ENCODE results near the gene TSPO2. TPM values are rescaled to one million over a fixed set of nuclear protein-coding genes. Genes with fewer than 3 reads are reported as not detected.

TSPO2 gene
- total and polyA plus RNA-seq, 4 donors, result 0.38 to 1.6 (median 0.59) TPM

Other genes with a start within 250 kb of the TSPO2 start
- gene UNC5CL, start 3.2 kb upstream of the TSPO2 start, total RNA-seq, result under 1 TPM; 0.20 to 0.72 TPM
- gene UNC5CL, start 3.2 kb upstream of the TSPO2 start, polyA plus RNA-seq (ENCODE audit: insufficient read length in 2 of 2), result 1 to 10 TPM in 1 of 2 donors, under 1 TPM in 1; 0.92 to 1.4 TPM
- 1 to 10 TPM in 1 of 2 donors, under 1 TPM in 1; 0.17 to 1.1 TPM for gene APOBEC2, start 10.7 kb downstream of the TSPO2 start, total RNA-seq
- gene APOBEC2, start 10.7 kb downstream of the TSPO2 start, polyA plus RNA-seq (ENCODE audit: insufficient read length in 2 of 2), result 1 to 10 TPM in 1 of 2 donors, under 1 TPM in 1; 0.44 to 1.0 TPM
- 10 to 100 TPM; 17.1 to 30.0 TPM for gene OARD1, start 29.9 kb downstream of the TSPO2 start, total RNA-seq
- 10 to 100 TPM; 35.7 to 43.2 TPM for gene OARD1, start 29.9 kb downstream of the TSPO2 start, polyA plus RNA-seq (ENCODE audit: insufficient read length in 2 of 2)
- 10 to 100 TPM; 21.8 to 28.9 TPM for gene NFYA, start 30.5 kb downstream of the TSPO2 start, total RNA-seq
- 10 to 100 TPM; 26.5 to 30.8 TPM for gene NFYA, start 30.5 kb downstream of the TSPO2 start, polyA plus RNA-seq (ENCODE audit: insufficient read length in 2 of 2)
- 1 to 10 TPM in 1 of 2 donors, under 1 TPM in 1; 0.39 to 1.1 TPM for gene TREML1, start 111.9 kb downstream of the TSPO2 start, total RNA-seq
- 1 to 10 TPM; 1.9 to 2.1 TPM for gene TREML1, start 111.9 kb downstream of the TSPO2 start, polyA plus RNA-seq (ENCODE audit: insufficient read length in 2 of 2)
- gene TREM2, start 120.6 kb downstream of the TSPO2 start, total RNA-seq, result 10 to 100 TPM; 21.0 to 25.9 TPM
- gene TREM2, start 120.6 kb downstream of the TSPO2 start, polyA plus RNA-seq (ENCODE audit: insufficient read length in 2 of 2), result 10 to 100 TPM; 20.9 to 27.4 TPM
- gene TREML2, start 158.7 kb downstream of the TSPO2 start, total RNA-seq, result under 1 TPM; 0.11 to 0.40 TPM
- not detected for gene TREML2, start 158.7 kb downstream of the TSPO2 start, polyA plus RNA-seq (ENCODE audit: insufficient read length in 2 of 2)
- gene TREML4, start 185.9 kb downstream of the TSPO2 start, total RNA-seq, result under 1 TPM in 1 of 2 donors, not detected in 1; 0.10 TPM
- gene TREML4, start 185.9 kb downstream of the TSPO2 start, polyA plus RNA-seq (ENCODE audit: insufficient read length in 2 of 2), result not detected
- 1 to 10 TPM in 1 of 2 donors, under 1 TPM in 1; 0.55 to 1.3 TPM for gene TREM1, start 244.2 kb downstream of the TSPO2 start, total RNA-seq
- under 1 TPM; 0.41 to 0.49 TPM for gene TREM1, start 244.2 kb downstream of the TSPO2 start, polyA plus RNA-seq (ENCODE audit: insufficient read length in 2 of 2)

Data from spinal cord (tissue), 4 donors.